Nucleus accumbens (tissue), 56 donors: Measurements from ENCODE around the gene SPSB4.

ENCODE experiments used
- DNase-seq, 56 donors: peaks; one replicate each; lab custom pipeline; 2025; lab: John Stamatoyannopoulos, UW

Gene SPSB4

DNA sequence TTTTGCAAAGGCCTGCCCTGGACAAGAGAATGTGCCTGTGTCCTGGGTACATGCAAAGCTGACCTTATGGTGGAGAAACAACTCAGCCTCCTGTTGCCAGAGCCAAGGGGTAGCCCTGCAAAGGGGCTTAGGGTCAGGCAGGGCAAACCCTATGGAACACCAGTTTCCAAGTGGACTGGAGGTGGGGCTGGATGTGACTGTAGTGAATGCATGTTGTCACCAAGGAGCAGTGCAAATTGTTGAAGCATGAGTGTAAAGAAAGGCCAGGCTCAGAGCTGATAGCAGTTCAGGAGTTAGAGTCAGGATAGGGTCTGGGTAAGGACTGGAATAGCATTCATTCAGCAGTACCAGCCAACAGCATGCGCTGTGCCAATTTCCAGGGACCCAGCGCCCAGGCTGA, 97.6 kb downstream of the SPSB4 start:
- DNase-seq: no peak

DNA sequence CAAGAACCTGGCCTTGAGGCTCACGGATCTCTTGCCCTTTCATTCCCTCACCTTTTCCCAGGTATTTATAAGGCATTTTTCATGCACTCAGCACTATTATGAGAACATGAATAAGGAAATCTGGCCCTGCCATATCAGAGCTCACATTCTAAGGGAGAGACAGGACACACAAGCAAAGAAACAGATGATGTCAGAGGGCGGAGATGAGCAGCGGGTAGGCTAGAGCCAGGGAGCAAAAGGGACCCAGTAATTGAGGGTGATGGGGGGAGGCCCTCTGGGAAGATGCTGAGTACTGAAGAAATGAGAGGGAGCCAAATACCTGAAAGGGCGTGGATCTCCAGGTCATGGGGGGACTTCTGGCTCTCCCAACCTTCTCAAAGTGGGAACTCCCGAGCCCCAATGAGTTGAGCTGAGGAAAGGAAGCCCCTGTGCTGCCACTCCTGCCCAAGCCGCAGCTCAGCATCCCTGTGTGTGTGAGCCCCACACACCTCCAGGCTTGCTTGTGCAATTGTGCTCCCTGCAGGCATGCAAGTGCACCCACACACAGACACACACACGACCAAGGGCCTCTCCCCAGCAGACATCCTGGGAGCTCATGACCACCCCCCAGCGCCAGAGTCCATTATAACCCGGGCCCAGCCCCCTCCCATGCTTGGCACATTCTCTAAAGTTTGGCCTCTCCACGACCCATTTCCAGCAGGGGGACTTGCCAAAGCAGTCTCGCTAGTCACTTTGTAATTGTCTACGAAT, 99.1 kb downstream of the SPSB4 start:
- DNase-seq: no peak

DNA sequence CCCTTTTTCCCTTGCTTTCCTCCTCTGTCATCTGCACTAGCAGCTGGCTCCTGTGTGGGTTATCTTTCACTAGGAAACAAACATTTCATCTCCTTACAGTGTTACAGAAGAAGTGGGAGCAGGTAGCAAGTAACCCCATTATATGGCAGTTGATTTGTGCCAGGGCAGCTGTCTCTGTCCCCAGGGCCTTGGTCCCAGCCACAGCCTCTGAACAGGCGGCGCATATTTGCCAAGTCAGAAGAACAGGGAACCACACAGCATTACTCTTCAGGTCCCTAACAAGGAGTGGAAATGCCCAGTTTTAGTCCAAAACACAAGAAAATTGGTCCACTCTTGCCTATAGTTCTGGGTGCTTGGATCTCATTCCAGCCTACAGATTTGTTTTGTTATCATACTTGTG, 99.8 kb downstream of the SPSB4 start:
- DNase-seq: no peak

DNA sequence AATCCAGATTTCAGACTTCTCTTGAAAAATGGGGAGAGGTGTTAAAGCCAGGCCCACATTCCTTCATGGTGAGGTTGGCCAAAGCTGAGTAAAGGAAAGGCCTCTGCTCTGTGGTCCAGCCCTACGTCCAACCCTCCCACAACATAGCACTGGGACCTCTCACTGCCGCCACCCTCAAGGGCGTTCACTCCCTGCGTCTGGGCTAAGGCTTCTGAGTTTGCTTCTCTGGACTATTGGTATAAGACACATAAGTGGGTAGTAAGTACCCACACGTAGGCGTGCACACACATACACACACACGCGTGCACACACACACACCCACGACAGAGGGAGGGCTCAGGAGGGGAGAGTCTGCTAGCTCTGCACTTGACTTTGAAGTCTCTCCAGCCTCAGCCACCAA, 100.3 kb downstream of the SPSB4 start:
- DNase-seq: no peak

DNA sequence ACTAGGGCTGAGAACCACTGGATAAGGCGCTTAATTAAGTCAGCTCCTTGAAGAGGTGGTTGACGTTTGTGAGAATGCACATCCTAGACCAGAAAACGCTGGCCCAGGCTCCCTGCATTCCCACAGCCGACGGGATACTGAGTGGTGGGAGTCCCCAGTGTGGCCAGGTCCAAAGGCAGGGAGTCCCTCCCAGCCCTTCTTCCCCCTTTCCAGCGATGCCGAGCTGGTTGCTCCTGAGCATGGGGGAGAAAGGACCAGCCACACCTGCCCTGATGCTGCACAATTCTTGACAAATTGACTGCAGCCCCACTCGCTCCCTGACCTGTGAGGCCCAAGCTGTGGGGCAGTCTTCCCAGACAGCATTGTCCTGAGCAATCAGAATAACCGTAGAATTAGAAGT, 101.0 kb downstream of the SPSB4 start:
- no peak for DNase-seq

DNA sequence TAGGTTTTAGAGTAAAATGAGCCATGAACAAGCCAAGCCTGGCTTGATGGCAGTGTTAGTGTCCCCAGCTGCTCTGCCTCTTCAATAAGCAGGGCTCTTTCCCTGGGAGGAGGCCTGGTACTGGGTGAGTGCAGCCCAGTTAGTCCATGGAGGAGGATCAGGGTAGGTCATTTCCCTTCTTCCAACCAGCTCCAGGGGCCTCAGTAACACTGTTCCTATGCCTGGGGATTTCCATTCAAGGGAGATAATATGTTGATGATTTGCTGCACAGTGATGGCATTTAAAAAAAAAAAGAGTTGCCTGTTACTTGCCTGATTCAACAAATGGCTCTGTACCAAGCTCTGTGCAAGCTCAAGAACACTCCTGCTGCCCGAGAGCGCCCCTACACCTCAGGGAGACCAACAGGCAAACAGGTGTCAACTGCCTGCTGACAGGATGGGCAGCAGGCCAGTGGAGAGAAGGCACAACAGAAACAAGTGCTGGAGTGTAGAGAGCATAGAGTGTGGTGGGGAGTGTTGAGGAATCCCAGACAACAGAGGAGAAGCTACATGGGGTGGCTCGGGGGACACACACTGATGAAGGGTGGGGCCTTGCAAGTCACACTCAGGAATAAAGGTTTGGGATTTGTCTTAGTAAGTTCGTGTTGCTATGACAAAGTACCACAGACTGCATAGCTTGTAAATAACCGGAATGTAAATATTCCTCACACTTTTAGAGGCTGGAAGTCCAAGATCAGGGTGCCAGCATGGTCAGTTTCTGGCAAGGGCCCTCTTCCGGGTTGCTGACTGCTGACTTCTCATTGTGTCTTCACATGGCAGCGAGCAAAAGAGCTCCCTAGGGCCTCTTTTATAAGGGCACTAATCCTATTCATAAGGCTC, 101.9 kb downstream of the SPSB4 start:
- DNase-seq: no peak

DNA sequence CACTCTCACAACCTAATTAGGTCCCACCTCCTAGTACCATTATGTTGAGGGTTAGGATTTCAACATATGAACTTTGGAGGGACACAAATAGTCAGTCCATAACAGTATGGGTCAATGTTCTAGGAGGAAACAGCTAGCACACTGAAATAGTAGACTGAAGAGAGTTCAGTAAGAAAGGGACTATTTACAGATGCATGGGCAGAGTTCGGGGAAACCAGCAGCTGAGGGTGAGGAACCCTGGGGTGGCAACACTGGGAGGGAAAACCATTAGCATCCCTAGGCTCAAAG, 102.5 kb downstream of the SPSB4 start:
- no peak for DNase-seq

DNA sequence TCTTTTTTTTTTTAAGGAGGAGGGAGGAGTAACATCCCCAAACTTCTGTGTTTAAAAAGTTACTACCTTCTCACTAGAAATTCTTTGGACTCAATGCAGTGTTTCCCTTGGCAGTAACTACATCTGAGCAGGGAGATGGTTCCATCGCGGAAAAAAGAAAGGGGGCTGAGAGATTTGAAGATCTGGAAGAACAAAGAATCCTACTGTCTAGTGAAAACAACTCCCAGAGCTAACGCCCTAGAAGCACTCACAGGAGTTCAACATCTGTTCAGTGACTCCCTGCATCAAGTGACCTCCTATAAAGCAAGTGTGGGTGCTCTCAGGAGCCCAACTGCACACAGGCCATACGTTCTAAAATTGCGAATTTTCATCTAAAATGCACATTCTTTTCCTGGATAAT, 113.7 kb downstream of the SPSB4 start:
- DNase-seq: no peak

DNA sequence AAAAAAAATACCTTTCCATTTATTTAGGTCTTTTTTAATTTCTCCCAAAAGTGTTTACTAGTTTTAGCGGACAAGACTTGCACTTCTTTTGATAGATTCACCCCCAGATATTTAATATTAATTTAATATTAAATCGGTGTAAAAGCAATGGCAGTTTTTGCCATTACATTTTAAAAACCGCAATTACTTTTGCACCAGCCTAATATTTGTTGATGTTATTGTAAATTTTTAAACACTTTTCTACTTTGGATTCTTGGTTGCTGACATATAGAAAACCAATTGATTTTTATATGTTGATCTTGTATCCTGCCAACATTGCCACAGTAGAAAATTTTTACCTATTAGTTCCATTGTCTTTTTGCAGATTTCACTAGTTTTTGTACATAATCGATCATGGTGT, 116.5 kb downstream of the SPSB4 start:
- DNase-seq: no peak

DNA sequence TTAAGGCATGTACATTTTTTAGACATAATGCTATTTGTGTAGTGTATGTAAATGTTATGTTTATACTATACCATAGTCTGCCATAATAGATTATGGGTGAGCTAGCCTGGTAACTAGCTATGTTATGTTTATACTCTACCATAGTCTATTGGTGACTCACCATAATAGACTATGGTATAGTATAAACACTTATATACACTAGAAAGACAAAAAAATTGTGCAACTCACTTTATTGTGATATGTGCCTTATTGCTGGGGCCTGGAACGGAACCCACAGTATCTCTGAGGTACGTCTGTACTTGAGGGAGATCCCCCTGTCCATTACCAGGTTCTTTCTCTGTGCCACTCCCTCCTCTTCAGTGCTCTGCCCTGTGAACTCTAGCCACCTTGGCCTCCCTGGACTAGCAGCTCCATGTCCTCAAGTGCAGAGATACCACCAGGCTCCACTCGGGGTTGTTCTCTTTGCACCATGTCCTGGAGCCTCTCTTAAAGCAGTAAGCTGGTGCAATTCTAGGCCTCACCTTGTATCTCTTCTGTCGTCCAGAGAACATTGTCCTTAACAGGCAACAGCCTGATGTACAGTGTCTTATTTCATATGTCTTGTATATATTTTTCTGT, 119.6 kb downstream of the SPSB4 start:
- no peak for DNase-seq

DNA sequence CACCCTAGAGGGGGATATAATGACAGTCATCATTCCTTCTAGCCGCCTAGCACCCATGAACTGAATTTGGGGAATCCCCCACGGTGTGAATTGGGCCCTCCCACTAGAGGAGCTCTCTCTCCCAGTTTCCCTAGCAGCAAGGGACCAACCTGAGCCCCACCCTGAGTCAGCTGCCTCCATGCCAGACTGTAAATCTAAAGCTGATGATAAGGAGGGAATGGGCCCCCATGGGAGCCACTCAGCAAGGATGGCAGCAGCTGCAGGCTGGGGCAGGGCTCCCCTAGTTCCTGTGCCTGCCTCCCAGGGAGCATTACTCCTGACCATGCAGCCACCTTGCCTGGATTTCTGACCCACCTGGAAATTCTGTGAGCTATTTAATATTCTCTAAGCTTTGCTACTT, 123.5 kb downstream of the SPSB4 start:
- no peak for DNase-seq

DNA sequence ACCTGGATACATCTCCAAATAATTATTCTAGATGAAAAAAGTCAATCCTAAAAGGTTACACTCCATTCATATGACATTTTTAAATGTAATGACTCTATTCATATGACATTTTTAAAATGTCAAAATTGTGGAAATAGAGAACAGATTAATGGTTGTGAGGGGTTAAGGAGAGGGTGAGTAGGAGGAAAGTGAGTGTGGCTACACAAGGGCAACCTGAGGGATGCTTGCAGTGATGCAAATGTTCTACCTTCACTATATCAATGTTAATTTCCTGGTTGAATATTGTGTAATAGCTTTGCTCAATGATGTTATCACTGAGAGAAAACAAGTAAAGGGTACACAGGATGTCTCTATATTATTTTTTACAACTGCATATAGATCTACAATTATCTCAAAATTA, 125.6 kb downstream of the SPSB4 start:
- peak in 1 of 56 donors; percentile 1 for DNase-seq

DNA sequence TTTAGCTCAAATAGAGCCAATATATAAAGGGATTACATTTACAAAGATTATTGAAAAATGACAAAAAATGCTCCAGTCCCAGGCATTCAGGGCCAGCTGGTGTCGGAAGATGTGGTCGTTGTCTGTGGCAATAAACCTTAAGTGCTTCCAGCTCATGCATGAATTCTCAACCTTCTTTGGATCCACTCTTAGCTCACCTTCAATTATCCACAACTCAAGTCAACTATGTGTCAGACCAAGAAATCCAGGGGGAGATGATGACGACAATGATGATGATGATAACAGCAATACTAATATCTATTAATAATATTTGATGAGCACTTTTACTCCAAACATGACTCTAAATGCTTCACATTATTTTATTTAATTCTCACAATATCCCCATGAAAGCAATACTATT, 126.9 kb downstream of the SPSB4 start:
- no peak for DNase-seq

DNA sequence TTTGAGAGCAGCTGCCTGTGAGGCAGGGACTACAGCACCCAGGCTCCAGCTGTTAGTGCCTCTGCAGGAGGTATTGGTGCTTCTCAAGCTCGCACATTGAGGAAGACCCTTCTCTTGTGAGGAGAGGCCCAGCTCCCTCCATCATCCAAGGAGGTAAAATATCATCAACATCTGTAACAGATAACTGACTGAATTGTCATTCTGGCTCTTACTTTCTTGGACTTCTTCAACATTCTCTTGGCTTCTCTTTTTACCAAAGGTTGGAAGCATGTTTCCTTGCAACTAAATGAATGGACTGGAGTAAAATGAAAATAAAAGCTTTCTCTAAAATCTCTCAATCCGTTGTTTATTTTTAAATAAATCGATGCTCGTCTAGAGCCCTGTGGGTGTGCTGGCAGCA, 127.4 kb downstream of the SPSB4 start:
- DNase-seq: no peak

DNA sequence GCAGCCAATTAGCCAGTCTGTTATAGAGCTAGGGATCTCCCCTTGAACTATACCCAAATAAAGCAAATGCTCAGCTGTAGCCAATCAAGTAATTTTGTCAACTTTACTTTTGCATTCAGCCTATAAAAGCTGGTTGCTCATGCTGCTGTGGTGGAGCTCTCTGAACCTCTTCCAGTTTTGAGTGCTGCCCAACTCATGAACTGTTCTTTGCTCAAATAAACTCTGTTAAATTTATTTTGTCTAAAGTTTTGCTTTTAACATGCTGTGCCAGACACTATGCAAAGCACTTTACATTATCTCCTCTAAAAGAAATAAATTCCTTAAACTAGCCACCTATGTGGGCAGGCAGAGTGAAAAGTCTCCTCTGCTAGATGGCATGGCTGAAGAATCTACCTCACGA, 128.8 kb downstream of the SPSB4 start:
- DNase-seq: no peak

DNA sequence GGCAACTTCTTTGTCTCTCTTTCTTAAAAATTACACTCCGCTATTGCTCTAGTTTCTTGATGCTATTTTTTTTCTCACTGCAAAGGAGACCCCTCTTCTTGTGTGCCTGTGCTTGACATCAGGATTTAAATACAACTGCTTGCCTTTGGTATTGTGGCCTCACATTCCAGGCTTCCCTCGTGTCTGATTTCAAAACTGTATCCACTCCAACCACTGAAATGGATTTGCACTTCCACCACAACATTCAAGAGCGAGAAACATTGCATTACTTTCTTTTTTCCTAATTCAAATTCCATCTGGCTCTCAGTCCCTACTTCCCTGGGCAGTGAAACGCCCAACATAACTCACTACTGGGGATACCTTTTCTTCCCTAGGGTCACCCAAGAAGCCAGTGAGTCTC, 130.0 kb downstream of the SPSB4 start:
- no peak for DNase-seq

DNA sequence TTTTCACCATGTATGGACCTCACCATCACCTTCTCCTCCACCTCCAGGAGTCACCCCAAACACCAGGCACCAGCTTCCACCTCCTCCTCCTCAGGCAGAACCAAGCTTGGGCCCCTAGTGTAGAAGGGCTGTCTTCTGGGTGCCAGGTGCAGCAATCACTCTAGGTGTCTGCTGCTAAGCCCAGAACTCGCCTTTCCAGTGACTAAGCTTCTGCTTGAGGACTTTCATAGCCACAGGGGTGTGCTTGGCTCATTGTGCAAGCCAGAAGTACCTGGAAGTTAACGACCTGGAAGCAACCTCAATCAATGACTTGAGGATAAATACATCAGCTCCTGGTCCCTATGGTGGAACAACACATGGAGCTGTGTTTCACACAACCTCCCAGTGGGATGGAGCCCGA, 130.7 kb downstream of the SPSB4 start:
- DNase-seq: no peak

DNA sequence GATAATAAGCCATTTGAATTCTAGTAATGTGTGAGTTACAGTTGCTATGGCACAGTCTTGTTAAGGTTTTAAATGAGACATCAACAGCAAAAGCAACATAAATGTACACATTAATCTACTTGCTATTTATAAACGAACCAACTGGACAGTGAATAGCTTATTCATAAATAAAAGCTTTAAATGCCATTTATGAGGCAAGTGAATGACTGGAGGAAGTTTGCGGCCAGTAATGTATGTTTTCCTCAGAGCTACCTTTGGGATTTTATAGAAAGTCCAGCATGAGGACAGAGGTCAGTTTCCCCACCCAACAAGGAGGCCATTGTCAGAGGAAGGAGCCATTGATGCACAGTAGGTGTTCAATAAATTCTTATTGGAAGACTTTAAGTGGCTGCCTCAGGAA, 132.5 kb downstream of the SPSB4 start:
- no peak for DNase-seq

DNA sequence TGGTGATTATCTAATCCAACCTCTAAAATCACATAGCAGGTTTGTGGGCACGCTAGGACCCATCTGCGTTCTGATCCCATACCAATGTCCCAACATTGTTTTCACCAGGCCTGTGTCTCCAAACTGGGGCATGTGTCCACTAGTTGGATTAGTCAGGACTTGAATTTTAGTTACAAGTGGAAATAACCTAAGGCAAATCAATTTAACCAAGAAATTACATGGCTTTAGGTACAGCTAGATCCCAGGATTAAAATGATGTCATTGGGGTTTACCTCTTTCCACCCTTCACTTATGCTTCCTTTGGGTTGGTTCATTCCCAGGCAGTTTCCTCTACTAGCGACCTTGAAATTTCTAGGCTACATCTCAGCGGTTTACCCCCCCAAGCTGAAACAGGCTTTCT, 133.3 kb downstream of the SPSB4 start:
- no peak for DNase-seq

DNA sequence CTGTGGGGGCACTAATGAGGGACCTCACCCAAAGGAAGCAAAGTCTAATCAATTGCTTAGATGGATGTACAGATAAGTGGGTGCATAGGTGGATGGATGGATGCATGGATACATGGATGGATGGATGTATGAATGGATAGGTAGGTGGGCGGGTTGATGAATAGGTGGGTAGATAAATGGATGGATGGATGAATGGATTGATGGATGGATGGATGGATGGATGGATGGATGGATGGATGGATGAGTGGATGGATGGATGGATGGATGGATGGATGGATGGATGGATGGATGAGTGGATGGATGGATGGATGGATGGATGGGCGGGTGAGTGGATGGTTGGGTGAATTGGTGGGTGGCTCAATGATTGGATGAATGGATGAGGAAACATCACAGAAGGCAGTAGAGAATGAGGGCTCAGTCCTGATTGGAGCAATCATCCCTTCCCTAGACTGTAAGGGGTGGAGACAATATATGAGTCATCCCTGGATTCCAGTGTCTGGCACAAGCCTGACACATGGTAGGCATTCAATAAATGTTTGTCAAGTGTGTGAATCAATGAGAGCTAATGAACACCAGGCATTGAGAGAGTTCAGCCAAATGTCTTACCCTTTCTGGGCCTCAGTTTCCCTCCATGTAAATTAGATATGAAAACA, 140.1 kb downstream of the SPSB4 start:
- DNase-seq: no peak

DNA sequence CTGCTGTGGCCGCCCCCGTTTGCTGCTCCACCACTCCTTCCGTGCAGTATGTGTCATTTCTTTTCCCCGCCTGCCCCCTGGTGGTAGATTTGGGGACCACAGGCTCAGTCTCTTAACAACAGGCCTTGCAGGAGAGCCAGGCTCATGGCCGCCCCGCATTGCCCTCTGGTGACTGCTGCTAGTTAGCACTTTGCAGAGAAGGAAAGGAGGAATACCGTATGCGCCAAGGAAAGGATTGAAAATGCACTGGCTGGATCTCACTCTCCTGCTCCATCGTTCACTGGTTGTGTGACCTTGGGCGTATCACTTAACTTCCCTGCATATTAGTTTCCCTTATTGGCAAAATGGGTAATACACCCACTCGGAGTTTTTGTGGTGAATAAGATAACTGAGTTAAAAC, 141.2 kb downstream of the SPSB4 start:
- peak; percentile 22 to 99 (median 92) for DNase-seq
